Thymus (tissue), 14 donors: ENCODE measurements around the gene CLCN6. TPM values are rescaled to one million over a fixed set of nuclear protein-coding genes. Genes with fewer than 3 reads are reported as not detected.

Experiments used
- DNase-seq, 9 donors: peaks; one replicate each; pipeline ENCODE4 v3.0.0-alpha.2; 2013; ENCODE audit warnings: low spot score in 9 of 9, low read depth in 6 of 9, missing footprints in 1 of 9
- H3K27ac ChIP-seq, 2 donors: one replicate each; pipeline ENCODE4 v1.5.1; 2013; ENCODE audit warnings: control low read depth in 1 of 2, low read depth in 1 of 2, low read length in 1 of 2, mild to moderate bottlenecking in 1 of 2, moderate library complexity in 1 of 2
- H3K27me3 ChIP-seq, 2 donors: one replicate each; pipeline ENCODE4 v1.5.1; 2013; ENCODE audit warnings: low read length in 1 of 2; ENCODE audit not compliant: control insufficient read depth in 2 of 2, insufficient read depth in 1 of 2
- H3K36me3 ChIP-seq, 2 donors: one replicate each; pipeline ENCODE4 v1.5.1; 2013; ENCODE audit warnings: low read length in 1 of 2, mild to moderate bottlenecking in 1 of 2, moderate library complexity in 1 of 2; ENCODE audit not compliant: control insufficient read depth in 2 of 2, insufficient read depth in 2 of 2
- H3K4me1 ChIP-seq, 2 donors: one replicate each; pipeline ENCODE4 v1.5.1; 2013; ENCODE audit warnings: low read length in 2 of 2; ENCODE audit not compliant: control insufficient read depth in 2 of 2, insufficient read depth in 2 of 2
- H3K4me3 ChIP-seq, 2 donors: one replicate each; pipeline ENCODE4 v1.5.1; 2013; ENCODE audit warnings: low read length in 2 of 2, control low read depth in 1 of 2, mild to moderate bottlenecking in 1 of 2
- H3K9me3 ChIP-seq, 2 donors: one replicate each; pipeline ENCODE4 v1.5.1; 2013; ENCODE audit warnings: low read length in 1 of 2, mild to moderate bottlenecking in 1 of 2; ENCODE audit not compliant: control insufficient read depth in 2 of 2, insufficient read depth in 1 of 2
- WGBS: extraction: QIAGEN DNeasy Blood & Tissue Kit; methylation state at CpG from one replicate; pipeline ENCODE4 v1.1.7; 2013; 5-methylcytosine and 5-hydroxymethylcytosine counted together
- long read RNA-seq, 10 donors: transcript quantifications; one replicate each; lab custom pipeline, GENCODE V29; 2026
- polyA plus RNA-seq: library from polyadenylated mRNA; stranded (reverse); fragments of 200-250 nt; gene quantifications from one replicate; pipeline ENCODE4 v1.2.3, GENCODE V29; 2013
- total RNA-seq: library from RNA; stranded (reverse); fragments of 120-200 nt; gene quantifications from one replicate; pipeline ENCODE4 v1.2.4, GENCODE V29; 2013
- donor health status: healthy.

The CLCN6 gene, protein sequence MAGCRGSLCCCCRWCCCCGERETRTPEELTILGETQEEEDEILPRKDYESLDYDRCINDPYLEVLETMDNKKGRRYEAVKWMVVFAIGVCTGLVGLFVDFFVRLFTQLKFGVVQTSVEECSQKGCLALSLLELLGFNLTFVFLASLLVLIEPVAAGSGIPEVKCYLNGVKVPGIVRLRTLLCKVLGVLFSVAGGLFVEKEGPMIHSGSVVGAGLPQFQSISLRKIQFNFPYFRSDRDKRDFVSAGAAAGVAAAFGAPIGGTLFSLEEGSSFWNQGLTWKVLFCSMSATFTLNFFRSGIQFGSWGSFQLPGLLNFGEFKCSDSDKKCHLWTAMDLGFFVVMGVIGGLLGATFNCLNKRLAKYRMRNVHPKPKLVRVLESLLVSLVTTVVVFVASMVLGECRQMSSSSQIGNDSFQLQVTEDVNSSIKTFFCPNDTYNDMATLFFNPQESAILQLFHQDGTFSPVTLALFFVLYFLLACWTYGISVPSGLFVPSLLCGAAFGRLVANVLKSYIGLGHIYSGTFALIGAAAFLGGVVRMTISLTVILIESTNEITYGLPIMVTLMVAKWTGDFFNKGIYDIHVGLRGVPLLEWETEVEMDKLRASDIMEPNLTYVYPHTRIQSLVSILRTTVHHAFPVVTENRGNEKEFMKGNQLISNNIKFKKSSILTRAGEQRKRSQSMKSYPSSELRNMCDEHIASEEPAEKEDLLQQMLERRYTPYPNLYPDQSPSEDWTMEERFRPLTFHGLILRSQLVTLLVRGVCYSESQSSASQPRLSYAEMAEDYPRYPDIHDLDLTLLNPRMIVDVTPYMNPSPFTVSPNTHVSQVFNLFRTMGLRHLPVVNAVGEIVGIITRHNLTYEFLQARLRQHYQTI
- 2.6 TPM for total RNA-seq
- 9.2 TPM for polyA plus RNA-seq
- long read RNA-seq, donor 1 = 0 reads
- long read RNA-seq, donor 2, full-length matches to known transcripts = 2 of 11 reads
- long read RNA-seq, donor 2, partial matches to known transcripts = 9 of 11 reads
- long read RNA-seq, donor 2, other reads (novel, unspliced or antisense) = 0 of 11 reads
- long read RNA-seq, donor 3, full-length matches to known transcripts = 1 of 13 reads
- long read RNA-seq, donor 3, partial matches to known transcripts = 12 of 13 reads
- long read RNA-seq, donor 3, other reads (novel, unspliced or antisense) = 0 of 13 reads
- long read RNA-seq, donor 4 = 0 reads
- long read RNA-seq, donor 5, partial matches to known transcripts = 9 of 10 reads
- long read RNA-seq, donor 5, other reads (novel, unspliced or antisense) = 0 of 10 reads
- long read RNA-seq, donor 6 = 0 reads
- long read RNA-seq, donor 7 = 0 reads
- long read RNA-seq, donor 8 = 0 reads
- long read RNA-seq, donor 9, full-length matches to known transcripts = 2 of 2 reads
- long read RNA-seq, donor 9, partial matches to known transcripts = 0 of 2 reads
- long read RNA-seq, donor 9, other reads (novel, unspliced or antisense) = 0 of 2 reads
- long read RNA-seq, donor 10, partial matches to known transcripts = 7 of 7 reads
- long read RNA-seq, donor 10, other reads (novel, unspliced or antisense) = 0 of 7 reads

- H3K4me3 ChIP-seq = peak within 1 kb of the TSS; percentile 66 to 69
- H3K27ac ChIP-seq = peak within 1 kb of the TSS; percentile 91 to 94
- no peaks in the 10 kb centered on the region for H3K9me3 ChIP-seq
- under 1% methylated on average over 72 of the region's 72 CpGs for WGBS
- no peaks in the 10 kb centered on the region for H3K27me3 ChIP-seq
- peaks cover 7 to 30% of the 10 kb centered on the region in 2 donors for H3K36me3 ChIP-seq
- peaks cover 28 to 42% of the 10 kb centered on the region in 2 donors for H3K4me1 ChIP-seq
- peak; percentile 89 to 99 (median 95) for DNase-seq
Measured at GRCh38 chr1:11805422-11806306, at the start of gene CLCN6, which contains the start of gene MTHFR. TSS of gene CLCN6 (plus strand) at chr1:11806191. CDS start at chr1:11806263, 72 bp downstream. TSS of gene MTHFR (minus strand) at chr1:11805964. CDS start at chr1:11803116, 2,848 bp downstream.

- Histone ChIP-seq H3K4me3 (no peak overlapping the region), H3K36me3 (no peaks in the 10 kb centered on the region), H3K9me3 (no peaks in the 10 kb centered on the region), H3K4me1 (peaks cover 0 to 2% of the 10 kb centered on the region in 2 donors), H3K27ac (no peak overlapping the region), H3K27me3 (peaks cover 3 to 17% of the 10 kb centered on the region in 2 donors)
- no peak for DNase-seq
- WGBS = 100% methylated on average over 1 of the region's 1 CpG
Measured at GRCh38 chr1:11757047-11757446, 48.9 kb upstream of the CLCN6 start.

GRCh38 chr1:11759791-11760190 is 46.2 kb upstream of the CLCN6 start:
- H3K4me3 ChIP-seq = no peak overlapping the region
- WGBS = 95% methylated on average over 4 of the region's 4 CpGs
- H3K4me1 ChIP-seq = peaks cover 0 to 2% of the 10 kb centered on the region in 2 donors
- no peaks in the 10 kb centered on the region for H3K9me3 ChIP-seq
- peaks cover 3 to 32% of the 10 kb centered on the region in 2 donors for H3K27me3 ChIP-seq
- no peak overlapping the region for H3K27ac ChIP-seq
- H3K36me3 ChIP-seq = no peaks in the 10 kb centered on the region
- DNase-seq = no peak

- DNase-seq = no peak
- 95% methylated on average over 6 of the region's 6 CpGs for WGBS
- Histone ChIP-seq H3K36me3 (no peaks in the 10 kb centered on the region), H3K9me3 (no peaks in the 10 kb centered on the region), H3K27me3 (peaks cover 3 to 30% of the 10 kb centered on the region in 2 donors), H3K4me3 (no peak overlapping the region), H3K4me1 (peaks cover 0 to 2% of the 10 kb centered on the region in 2 donors), H3K27ac (no peak overlapping the region)
Measured at GRCh38 chr1:11761285-11761684, 44.7 kb upstream of the CLCN6 start.

DNA sequence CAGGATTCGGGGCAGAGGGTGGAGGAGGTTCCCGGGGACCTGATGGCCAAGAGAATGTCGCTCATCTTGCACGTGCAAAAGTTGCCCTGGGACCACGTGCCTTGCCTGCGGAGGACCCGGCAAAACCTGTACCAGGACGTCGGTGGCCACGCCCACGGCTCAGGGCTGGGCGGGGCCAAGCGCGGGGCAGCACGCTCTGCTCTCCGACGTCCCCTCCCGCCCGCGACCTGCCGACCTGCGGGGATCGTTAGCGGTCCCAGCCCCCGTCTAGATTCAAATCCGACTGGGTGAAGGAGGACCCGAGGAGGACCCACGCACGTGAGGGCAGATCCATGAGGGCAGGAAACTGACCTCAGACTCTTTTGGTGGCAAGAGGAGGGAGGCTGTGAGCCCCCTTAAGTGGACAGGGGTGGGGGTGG is 44.0 kb upstream of the CLCN6 start, which contains the start of gene C1orf167:
C1orf167 (plus strand) TSS at position 206 of the 419 bp plus-strand sequence. CDS start 2,208 bp downstream, outside the sequence.
- no peaks in the 10 kb centered on the region for H3K9me3 ChIP-seq
- no peak within 1 kb of the TSS for H3K4me3 ChIP-seq
- DNase-seq = peak in 1 of 9 donors; percentile 16
- WGBS = 9% methylated on average over 29 of the region's 29 CpGs
- no peaks in the 10 kb centered on the region for H3K36me3 ChIP-seq
- H3K27me3 ChIP-seq = peaks cover 3 to 30% of the 10 kb centered on the region in 2 donors
- H3K4me1 ChIP-seq = peaks cover 0 to 2% of the 10 kb centered on the region in 2 donors
- H3K27ac ChIP-seq = no peak within 1 kb of the TSS

GRCh38 chr1:11764115-11764514 is 41.9 kb upstream of the CLCN6 start:
- DNase-seq = no peak
- H3K36me3 ChIP-seq = no peaks in the 10 kb centered on the region
- whole genome bisulfite sequencing = 97% methylated on average over 3 of the region's 3 CpGs
- peaks cover 0 to 2% of the 10 kb centered on the region in 2 donors for H3K4me1 ChIP-seq
- H3K9me3 ChIP-seq = no peaks in the 10 kb centered on the region
- no peak overlapping the region for H3K27ac ChIP-seq
- H3K27me3 ChIP-seq = peaks cover 3 to 30% of the 10 kb centered on the region in 2 donors
- no peak overlapping the region for H3K4me3 ChIP-seq

DNA sequence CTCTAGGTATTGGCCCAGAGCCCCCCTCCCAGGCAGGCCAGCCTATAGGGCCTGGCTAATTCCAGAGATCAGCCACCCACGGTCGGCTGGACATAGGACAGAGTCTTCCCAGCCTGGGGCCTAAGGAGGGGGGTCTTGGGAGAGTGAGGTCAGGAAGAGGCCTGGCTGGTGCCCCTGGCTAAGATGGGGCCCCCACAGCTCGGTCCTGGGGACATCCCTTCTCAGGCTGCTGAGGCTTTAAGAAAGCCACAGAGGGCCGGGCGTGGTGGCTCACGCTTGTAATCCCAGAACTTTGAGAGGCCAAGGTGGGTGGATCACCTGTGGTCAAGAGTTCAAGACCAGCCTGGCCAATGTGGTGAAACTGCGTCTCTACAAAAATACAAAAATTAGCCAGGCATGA is 41.5 kb upstream of the CLCN6 start:
- Histone ChIP-seq H3K9me3 (no peaks in the 10 kb centered on the region), H3K4me1 (peaks cover 0 to 2% of the 10 kb centered on the region in 2 donors), H3K36me3 (no peaks in the 10 kb centered on the region), H3K4me3 (no peak overlapping the region), H3K27me3 (peaks cover 3 to 30% of the 10 kb centered on the region in 2 donors), H3K27ac (no peak overlapping the region)
- WGBS = 90% methylated on average over 7 of the region's 7 CpGs
- no peak for DNase-seq
